Bronchial epithelial cell (primary cell): ENCODE data around the gene ANKRD11. TPM values are rescaled to one million over a fixed set of nuclear protein-coding genes. Genes with fewer than 3 reads are reported as not detected.
A peak's percentile ranks its signal among the peaks of the same experiment; 100 is the strongest.

Experiments
- DNase-seq: peaks from one replicate; pipeline ENCODE4 v3.0.0-alpha.2; 2010; ENCODE audit warnings: low read depth
- FAIRE-seq: peaks from 2 replicates; lab custom pipeline; 2011; peaks lifted over from hg19 to GRCh38; lab: Jason Lieb, UNC
- H3K27me3 ChIP-seq: 2 replicates; pipeline ENCODE4 v1.5.1; 2011; ENCODE audit warnings: low read length; ENCODE audit not compliant: control insufficient read depth, insufficient read depth
- H3K36me3 ChIP-seq: 2 replicates; pipeline ENCODE4 v1.5.1; 2011; ENCODE audit warnings: low read length; ENCODE audit not compliant: control insufficient read depth, insufficient read depth
- H3K4me3 ChIP-seq: 2 replicates; pipeline ENCODE4 v1.5.1; 2011; ENCODE audit warnings: mild to moderate bottlenecking, low read depth, low read length, control low read depth
- CTCF ChIP-seq: IDR thresholded peaks from 2 replicates; pipeline ENCODE4 v1.5.1; 2011; ENCODE audit warnings: mild to moderate bottlenecking, moderate library complexity, low read length, control low read depth, inconsistent platforms; ENCODE audit not compliant: insufficient read depth, severe bottlenecking
- total RNA-seq: library from RNA; depleted of rRNA; stranded (reverse); fragments of >200 nt; gene quantifications from 2 replicates; pipeline ENCODE4 v1.2.1, GENCODE V29; 2014

Gene ANKRD11
- 64.5 and 84.2 TPM in 2 replicates for total RNA-seq

- H3K36me3 ChIP-seq, result peaks cover 3% of the 10 kb centered on the region
- peak within 1 kb of the TSS; percentile 69 for H3K4me3 ChIP-seq
- no peak for TF ChIP-seq CTCF
- DNase-seq (peak; percentile 99), FAIRE-seq (peak; percentile 89)
- H3K27me3 ChIP-seq, result no peaks in the 10 kb centered on the region
Measured at GRCh38 chr16:89490439-89491237, at the start of gene ANKRD11. ANKRD11 (minus strand) TSS chr16:89490561; CDS start chr16:89317019, 173,542 bp downstream.

GRCh38 chr16:89538286-89538685 is 47.9 kb upstream of the ANKRD11 start:
- TF ChIP-seq CTCF, result no peak
- peaks cover 33% of the 10 kb centered on the region for H3K36me3 ChIP-seq

GRCh38 chr16:89537549-89537925 is 47.2 kb upstream of the ANKRD11 start:
- peaks cover 36% of the 10 kb centered on the region for H3K36me3 ChIP-seq
- FAIRE-seq (no peak), DNase-seq (no peak)
- TF ChIP-seq CTCF, result no peak
- H3K4me3 ChIP-seq, result no peak overlapping the region
- H3K27me3 ChIP-seq, result no peaks in the 10 kb centered on the region

More at GRCh38 chr16:89538286-89538685, 47.9 kb upstream of the ANKRD11 start:
- DNase-seq (no peak), FAIRE-seq (peak; percentile 18)
- no peak overlapping the region for H3K4me3 ChIP-seq
- H3K27me3 ChIP-seq, result no peaks in the 10 kb centered on the region

- no peak for TF ChIP-seq CTCF
- Histone ChIP-seq H3K36me3 (peaks cover 38% of the 10 kb centered on the region), H3K27me3 (no peaks in the 10 kb centered on the region), H3K4me3 (no peak overlapping the region)
- FAIRE-seq (no peak), DNase-seq (no peak)
Measured at GRCh38 chr16:89536886-89537548, 46.7 kb upstream of the ANKRD11 start.

GRCh38 chr16:89536371-89536770 is 46.0 kb upstream of the ANKRD11 start:
- Histone ChIP-seq H3K4me3 (no peak overlapping the region), H3K36me3 (peaks cover 42% of the 10 kb centered on the region), H3K27me3 (no peaks in the 10 kb centered on the region)
- DNase-seq, result no peak
- FAIRE-seq, result no peak
- no peak for TF ChIP-seq CTCF
